HG03354 (cell line): Measurements from ENCODE around the gene TOP2A.

Experiments used
- ATAC-seq: cut with Tn5 transposase; IDR thresholded peaks from one replicate; pipeline ENCODE4 v1.9.1; 2021; ENCODE audit warnings: mild to moderate bottlenecking; ENCODE audit not compliant: unreplicated experiment, poor library complexity, severe bottlenecking

TOP2A gene

DNA sequence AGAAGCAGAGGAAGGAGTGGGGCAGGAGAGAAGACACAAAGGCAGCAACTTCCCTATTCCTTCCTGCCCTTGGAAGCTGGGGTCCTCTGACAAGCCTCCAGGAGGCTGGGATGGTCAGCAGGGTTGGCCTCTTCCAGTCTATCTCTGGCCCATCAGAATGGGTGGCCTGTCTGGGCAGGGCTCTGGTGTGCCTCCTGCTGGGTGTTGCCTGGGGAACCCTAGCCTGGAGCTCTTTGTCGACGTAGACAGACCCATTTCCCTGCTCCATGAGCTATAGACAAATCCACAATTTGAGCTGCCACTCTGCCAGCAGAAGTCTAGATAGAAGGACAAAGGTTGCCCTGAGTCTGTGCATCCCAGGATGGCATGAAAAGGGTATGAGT lies 36.9 kb upstream of the TOP2A start:
- ATAC-seq: no peak

DNA sequence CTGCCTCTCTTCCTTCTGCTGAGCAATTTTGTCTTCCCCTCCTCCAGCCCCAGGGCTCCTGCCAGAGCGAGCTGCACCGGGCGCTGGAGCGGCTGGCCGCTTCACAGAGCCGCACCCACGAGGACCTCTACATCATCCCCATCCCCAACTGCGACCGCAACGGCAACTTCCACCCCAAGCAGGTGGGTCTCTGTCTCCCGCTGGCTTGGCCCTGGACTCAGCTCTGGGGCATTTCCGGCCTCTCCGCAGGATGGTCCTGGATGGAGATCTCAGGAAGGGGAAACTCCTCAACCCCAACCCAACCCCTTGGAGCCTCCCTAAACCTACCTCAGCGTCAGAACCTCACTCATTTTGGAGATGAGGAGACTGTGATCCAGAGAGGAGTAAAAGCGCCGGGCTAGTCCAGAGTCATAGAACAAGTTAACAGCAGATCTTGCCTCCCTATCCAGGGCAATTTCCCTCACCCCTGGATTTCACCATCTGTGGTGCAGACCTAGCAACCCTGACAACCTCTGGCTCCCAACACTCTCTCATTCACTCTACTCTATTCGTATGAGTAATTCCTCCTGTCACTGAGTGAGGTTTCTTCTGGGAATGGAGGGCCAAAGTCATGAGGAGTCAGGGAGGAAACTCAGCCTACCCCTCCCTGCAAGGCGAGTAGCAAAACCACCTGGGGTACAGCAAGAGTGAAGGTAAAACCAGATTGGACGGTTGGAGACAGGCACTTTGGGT lies 36.4 kb upstream of the TOP2A start:
- no peak for ATAC-seq

DNA sequence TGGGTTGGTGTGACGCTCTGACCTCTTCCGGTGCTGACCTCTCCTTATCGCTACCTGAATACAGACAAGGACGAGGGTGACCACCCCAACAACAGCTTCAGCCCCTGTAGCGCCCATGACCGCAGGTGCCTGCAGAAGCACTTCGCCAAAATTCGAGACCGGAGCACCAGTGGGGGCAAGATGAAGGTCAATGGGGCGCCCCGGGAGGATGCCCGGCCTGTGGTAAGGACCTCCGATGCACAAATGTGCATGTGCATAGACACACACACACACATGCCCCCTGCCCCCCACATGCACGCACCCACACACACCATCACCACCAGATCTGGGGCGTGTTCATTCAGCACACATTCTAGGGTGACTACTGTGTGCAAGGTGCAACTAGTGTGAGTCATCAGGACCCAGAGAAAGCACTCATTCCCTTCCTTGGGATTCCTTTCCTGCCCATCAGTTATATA lies 35.3 kb upstream of the TOP2A start:
- ATAC-seq: no peak

DNA sequence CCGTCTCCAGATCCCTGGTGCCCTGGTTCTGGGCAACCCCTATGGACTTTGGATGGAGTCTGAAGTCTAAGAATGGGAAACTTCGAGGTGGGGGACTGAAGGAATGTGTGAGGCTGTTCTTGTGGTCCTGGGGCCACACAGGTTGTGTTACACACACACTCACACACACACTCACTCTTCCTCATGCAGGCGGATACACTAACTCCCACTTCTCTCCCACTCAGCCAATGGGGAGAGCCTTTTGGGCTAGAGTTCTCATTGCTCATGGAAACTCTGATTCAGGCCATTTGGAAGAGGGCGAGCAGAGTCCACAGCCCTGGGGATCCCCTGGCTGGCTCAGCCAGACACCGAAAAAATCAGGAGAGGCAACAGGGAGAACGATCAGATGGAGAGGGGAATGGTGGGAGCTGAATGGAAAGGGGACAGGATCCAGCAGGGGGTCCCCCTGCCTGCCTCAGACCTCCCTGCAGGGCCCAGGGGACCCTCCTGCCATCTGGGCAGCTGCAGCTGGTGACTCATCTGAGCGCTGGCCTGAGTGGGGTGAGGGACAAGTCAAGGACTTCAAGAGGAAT lies 34.6 kb upstream of the TOP2A start:
- no peak for ATAC-seq

DNA sequence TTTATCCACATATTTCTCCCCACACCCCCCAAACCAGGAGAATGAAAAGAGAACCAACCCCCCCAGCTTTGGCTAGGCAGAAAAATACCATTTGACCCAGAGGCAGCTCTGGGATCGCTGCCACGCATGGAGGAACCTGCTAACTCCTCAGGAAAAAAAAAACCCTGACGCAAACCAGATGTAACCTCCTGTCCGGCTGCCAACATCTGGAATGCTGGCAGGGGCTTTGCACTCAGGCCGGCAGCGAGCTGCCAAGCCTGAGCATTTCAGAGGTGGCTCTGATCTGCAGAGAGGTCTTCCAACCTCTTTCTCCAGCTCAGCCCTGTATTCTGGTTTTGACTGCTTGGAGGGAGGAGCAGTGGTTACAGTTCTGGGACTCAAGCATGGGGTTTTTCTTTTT lies 33.7 kb upstream of the TOP2A start:
- no peak for ATAC-seq

DNA sequence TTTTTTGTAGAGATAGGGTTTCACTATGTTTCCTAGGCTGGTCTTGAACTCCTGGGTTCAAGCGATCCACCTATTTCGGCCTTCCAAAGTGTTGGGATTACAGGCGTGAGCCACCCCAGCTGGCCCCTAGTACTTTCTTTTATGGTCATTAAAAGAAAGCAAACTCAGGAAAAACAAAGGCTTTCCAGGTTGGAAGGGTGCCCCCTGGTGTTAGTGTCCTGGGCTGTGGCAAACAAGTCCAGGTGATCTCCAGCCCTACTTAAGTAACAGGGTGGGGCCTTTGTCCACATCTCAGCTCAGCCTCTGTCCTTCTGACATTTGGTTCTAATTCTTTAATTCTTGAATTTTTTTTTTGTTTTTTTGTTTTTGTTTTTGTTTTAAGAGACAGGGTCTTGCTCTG lies 32.5 kb upstream of the TOP2A start:
- no peak for ATAC-seq

DNA sequence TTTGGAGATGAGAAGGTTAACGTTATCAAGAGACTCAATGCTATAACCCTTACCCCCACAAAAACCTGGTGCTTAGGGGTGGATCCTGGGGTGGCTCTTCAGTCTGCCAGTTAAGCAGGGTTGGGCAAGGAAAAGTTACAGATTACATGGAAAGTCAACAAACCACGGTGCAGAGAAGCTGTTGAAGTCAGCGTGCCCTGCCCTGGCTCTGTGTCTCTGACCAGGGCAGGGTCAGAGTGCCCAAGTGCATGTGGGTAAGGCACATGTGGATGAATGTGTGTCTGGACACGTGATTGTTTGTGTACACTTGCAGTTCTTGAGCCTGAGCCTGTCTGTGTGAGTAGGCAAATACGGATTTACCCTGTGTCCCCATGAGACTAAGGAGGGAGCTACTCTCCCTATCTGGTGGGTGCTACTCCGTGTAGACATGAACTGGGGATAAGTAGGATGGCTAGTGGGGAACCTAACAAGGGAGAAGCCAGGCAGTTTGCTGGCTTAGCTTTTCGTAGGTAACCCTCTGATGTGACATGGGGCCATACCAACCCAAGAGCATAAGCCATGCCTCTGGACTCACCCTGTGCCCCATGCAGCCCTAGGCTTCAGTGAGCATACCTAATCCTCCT lies 31.1 kb upstream of the TOP2A start:
- no peak for ATAC-seq

DNA sequence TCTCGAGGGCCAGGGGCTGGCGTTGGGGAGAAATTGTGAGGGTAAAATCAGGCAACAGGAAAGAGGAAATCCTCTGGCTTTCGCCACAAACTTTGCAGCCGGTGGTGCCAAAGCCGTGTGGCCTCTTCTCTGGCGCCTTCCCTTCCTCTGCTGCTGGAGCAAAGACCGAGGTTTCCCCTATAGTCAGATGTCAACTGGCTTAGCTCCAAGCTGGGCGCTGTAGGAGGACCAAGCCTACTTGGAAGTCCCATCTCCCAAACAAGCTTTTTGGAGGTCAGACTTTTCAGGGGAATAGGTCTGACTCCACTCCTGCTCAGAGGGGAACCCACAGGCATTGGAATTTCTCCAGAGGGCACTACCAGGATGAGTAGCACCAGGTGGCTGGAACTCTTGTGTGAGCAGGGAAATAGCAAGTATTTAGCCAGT lies 30.5 kb upstream of the TOP2A start:
- ATAC-seq: no peak

DNA sequence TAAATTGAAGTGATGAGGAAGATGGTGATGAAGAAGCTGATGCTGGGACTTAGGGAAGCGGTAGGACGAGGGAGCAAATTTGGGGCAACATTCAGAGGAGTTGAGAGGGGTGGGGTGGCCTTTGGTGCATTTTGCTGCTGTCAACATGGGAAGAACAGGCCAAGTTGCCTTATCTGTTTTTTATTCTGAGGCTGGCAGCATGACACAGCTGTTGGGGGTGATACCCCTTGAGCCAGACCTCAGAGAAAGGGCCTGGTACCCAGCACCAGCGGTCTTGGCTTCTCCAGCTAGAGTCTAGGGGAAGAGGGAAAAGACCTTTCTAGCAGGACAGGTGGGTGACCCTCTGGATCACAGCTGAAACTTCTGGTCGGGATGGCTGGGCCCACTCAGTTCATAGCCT lies 30.1 kb upstream of the TOP2A start:
- ATAC-seq: no peak

DNA sequence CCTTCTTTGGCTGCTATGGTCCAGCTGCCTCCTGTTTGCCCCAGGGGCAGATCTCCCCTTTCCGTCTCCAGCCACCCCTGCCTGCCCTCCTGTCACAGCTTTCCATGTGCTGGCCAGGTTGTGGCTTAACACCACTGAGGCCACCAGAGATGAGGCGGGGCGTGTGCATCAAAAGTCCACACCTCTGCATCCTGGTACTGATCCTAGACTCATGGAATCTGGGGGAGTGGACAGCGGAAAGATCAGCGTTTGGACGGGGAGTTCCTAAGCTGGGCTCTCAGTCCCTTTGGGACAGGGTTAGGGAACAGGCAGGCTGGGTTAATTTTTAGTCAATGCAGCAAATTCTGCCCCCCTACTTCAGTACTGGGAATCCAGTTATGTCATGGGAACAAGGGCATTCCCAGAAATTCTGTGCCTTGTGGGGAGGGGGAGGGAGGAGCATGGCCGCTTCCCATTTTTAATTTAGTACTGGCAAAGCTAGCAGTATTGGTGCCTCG lies 29.5 kb upstream of the TOP2A start:
- no peak for ATAC-seq

DNA sequence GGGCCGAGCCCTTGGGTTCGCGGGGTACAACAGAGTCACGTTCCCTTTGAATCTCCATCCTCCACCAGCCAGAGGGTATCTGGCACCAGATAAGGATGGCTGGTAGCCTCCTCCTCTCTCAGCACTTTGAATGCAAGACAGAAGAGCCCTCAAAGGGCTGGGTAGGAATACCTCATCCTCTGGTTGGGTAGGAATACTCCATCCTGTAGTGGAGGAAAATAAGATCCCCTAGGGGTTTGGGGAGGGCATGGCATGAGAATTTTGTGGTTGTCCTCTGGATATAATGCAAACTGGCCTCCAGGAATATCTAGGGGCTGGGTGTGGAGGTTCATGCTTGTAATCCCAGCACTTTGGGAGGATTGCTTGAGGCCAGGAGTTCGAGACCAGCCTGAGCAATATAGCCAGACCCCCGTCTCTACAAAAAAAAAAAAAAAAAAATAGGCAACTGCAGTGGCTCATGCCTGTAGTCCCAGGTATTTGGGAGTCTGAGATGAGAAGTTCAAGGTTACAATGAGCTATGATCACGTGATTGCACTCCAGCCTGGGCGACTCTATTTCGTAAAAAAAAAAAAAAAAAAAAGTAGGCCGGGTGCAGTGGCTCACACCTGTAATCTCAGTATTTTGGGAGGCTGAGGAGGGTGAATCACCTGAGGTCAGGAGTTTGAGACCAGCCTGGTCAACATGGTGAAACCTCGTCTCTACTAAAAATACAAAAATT lies 28.2 kb upstream of the TOP2A start:
- no peak for ATAC-seq

DNA sequence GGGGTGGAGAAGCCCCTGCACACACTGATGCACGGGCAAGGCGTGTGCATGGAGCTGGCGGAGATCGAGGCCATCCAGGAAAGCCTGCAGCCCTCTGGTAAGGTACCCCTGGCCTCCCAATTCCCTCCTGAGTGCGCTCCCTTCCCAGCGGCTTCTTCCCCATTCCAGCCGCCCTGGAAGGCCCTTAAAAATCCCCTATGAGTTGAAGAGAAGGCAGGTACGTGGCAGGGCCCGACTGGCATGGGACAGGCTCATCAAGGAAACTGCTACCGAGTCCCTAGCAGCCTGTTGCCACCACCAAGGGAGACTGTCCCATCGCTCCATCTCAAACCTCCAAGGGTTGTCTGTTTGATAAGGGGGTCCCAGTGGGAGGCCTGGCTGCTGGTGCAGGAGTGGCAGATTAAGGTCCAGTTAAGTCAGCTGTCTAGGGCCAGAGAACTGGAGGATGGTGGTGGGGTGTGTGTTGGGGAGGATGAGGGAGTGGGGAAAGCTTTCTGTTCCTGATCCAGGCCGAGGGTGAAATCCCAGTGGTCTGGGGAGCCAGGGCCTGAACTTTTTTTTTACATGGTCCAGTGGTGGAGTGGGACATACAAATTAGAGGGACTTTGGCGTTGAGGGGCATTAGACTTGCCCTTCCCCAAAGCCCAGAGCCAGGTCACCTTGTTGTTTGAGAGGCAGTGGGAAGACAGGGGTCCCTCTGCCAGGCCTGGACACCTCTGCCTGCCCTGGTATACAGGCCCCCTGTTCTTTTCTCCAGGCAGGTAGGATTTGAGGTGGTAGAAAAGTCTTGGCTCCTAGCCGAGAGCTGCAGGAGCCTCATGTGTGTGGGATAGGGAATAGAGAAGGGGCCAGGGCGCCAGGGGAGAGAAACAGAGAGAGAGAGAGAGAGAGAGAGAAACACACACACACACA lies 26.5 kb upstream of the TOP2A start:
- ATAC-seq: no peak

DNA sequence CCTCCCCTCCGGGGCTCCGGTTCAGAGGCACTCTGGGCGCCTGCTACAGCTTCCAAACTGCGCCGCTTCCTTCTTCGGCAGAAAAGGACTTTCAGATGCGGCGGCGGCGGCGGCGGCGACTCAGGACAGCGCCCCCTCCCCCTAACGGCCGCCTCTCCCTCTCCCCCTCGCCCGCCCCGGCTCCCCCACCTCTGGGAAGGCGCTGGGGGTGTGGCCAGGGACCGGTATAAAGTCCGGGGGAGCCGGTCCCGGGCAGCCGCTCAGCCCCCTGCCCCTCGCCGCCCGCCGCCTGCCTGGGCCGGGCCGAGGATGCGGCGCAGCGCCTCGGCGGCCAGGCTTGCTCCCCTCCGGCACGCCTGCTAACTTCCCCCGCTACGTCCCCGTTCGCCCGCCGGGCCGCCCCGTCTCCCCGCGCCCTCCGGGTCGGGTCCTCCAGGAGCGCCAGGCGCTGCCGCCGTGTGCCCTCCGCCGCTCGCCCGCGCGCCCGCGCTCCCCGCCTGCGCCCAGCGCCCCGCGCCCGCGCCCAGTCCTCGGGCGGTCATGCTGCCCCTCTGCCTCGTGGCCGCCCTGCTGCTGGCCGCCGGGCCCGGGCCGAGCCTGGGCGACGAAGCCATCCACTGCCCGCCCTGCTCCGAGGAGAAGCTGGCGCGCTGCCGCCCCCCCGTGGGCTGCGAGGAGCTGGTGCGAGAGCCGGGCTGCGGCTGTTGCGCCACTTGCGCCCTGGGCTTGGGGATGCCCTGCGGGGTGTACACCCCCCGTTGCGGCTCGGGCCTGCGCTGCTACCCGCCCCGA lies 25.7 kb upstream of the TOP2A start, which contains the start of gene IGFBP4:
Gene IGFBP4, plus strand, starts transcription at position 255 of the 792 bp plus-strand sequence. Its CDS starts 286 bp downstream, at position 541.
- no peak for ATAC-seq

DNA sequence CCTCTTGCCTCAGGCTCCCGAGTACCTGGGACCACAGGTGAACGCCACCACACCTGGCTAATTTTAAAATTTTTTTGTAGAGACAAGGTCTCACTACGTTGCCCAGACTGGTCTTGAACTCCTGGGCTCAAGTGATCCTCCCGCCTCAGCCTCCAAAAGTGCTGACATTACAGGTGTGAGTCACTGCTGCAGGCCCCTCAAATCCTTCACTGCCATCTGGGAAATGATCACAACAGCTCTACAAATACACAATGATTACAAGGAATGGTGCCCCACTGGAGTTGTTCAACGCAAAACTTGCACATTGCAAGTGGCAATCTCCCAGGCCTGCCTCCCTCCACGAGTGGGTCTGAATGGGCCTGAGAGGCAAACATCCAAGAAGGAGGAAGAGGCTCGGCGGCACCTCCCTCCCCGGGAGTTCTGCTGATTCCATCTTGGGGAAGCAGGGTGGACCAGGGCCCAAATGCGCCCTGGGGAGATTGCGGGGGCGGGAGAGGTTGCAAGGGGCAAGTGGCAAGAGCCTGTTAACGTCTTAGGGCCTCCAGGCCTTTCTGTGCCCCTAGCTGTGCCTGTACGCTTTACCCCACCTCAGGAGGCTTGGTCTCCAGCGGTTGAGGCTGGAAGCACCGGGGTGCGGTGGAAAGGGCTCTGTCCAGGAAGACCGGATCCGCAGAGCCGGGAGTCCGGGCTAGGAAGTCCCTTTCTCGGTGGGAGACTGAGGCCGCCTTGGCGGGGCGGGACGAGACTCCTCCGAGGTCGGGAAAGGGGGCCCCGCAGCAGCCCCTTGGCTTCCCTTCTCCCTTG lies 24.9 kb upstream of the TOP2A start:
- no peak for ATAC-seq

DNA sequence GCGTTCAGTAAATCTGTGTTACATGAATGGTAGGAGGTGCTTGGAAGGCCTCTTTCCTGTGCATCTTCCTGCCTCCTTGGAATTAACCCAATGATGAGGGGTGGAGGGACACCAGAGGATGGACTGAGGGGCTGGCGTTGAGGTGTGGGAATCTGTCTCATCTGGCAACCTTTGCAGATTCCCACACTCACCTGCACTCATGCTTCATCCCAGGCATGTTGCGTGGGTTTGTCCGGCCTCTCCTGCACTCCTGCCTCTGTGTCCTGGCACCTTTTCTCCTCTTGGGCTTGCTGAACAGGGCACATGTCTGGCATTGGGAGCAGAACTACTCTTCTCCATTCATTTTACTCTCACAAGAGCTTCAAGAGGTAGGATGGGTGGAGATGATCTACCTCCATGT lies 22.5 kb upstream of the TOP2A start:
- no peak for ATAC-seq

DNA sequence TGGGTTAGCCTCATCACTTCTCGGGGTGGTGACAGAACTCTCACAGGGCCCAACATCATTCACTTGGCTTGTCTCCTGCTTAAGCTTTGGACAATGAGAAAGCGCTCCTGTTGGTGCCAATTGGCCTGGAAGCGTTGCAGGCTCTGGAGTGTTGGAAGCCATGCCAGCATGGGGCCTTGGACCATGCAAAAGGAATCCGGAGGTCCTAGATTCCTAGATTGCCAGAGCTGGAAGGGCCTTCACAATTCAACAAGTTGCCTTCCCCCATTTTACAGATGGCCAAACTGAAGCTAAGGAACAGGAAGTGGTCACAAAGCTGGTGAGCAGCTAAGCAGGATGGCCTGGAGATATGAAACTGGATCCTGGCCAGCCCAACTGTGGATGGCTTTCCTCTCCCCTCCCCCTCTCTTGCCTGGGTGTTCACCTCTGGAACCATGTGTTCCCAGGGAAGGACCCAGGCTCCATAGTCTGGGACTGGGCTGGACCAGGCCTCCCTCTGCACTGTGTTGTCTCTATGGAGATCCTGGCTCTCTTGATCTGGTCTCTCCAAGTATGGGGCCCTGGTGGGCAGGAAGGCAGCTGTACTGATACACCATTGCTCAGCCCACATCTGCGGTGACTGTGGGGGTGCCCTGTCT lies 19.5 kb upstream of the TOP2A start:
- ATAC-seq: no peak

DNA sequence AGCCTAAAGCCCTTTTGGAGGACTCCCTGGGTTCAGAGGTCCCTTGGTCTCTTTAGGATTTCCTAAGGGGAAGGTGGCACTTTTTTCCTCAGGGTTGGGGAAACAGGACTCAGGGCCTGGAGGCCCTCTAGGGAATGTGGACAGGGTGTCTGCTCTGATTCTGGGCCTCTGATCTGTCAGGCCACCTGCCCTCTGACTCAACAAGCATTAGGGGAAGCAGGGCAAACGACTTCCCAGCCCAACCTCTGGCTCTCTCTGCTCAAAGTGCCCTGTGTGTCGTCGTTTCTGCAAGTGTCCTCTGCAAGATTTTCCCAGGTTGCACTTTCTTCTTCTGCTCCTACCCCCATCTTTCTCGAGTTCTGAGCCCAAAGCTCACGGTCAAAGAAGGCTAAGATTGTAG lies 18.9 kb upstream of the TOP2A start:
- no peak for ATAC-seq
